ENCODE data around the gene C19orf67. TPM values are rescaled to one million over a fixed set of nuclear protein-coding genes. Genes with fewer than 3 reads are reported as not detected.

The C19orf67 gene
- not detected for total RNA-seq

- DNase-seq (ENCODE audit: low spot score), result no peak
Observed at GRCh38 chr19:14085309-14085995, at the start of gene C19orf67. Gene C19orf67, minus strand, starts transcription at chr19:14085783. Its CDS starts 156 bp downstream, at chr19:14085627.

GRCh38 chr19:14135355-14135754 lies 49.8 kb upstream of the C19orf67 start:
- DNase-seq (ENCODE audit: low spot score), result no peak

DNA sequence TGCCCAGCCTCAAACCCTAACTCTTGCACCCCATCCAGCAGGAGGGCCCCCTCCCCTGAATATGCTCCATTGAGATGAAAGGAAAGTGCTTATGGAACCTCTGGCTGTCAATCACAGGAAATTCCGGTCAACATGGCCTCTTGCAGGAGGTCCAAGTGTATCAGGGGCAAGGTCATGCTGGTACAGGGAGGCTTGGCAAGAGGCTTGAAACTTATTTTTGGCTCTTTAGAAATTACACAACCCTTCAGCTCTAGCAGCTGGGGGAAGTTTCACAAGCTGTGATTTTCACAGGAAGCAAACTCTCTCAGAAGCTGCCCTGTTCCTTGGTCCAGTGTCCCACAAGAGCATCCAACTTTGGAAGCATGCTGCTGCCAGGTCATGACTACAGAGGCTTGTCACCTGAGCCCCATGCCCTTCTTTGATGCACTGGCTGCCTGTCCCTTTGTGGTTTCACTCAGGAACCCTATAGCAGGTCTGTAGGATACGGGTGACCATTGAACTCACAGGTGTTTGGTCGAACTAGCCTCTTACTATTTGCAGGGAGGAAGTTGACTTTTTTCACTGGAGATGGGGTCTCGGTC lies 42.4 kb upstream of the C19orf67 start:
- no peak for DNase-seq (ENCODE audit: low spot score)

DNA sequence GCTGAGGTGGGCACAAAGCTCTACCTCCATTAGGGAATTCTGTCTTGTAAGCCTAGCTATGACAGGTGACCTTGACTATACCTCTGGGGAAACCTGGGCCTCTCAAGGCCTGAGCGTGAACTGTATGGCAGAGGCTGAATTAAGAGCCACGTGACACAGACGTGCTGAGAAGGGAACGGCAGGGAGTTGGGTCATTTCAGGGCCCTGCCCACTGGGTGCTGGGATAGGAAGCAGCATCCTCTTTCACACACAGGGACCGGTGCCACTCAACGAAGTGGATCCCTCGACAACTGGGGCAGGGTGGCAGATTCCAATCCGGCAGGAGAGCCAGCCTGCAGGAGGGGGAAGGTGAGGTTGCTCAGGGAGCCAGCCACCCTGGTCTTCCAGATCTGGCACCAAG lies 41.6 kb upstream of the C19orf67 start:
- DNase-seq (ENCODE audit: low spot score), result no peak

- no peak for DNase-seq (ENCODE audit: low spot score)
Observed at GRCh38 chr19:14122924-14123323, 37.3 kb upstream of the C19orf67 start.

DNA sequence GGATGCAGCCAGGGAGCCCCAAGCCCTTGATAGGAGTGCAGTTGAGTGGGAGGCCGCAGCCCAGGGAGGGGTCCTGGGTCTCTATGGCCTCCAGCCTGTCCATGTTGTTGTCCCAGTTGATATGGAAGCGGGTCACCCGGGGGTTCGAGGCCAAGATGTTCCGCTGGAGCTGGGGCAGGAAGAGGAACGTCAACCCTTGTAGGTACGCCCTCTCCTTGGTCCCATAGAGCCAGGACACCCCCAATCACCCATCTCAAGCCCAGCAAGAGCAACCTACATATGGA lies 34.9 kb upstream of the C19orf67 start:
- no peak for DNase-seq (ENCODE audit: low spot score)

DNA sequence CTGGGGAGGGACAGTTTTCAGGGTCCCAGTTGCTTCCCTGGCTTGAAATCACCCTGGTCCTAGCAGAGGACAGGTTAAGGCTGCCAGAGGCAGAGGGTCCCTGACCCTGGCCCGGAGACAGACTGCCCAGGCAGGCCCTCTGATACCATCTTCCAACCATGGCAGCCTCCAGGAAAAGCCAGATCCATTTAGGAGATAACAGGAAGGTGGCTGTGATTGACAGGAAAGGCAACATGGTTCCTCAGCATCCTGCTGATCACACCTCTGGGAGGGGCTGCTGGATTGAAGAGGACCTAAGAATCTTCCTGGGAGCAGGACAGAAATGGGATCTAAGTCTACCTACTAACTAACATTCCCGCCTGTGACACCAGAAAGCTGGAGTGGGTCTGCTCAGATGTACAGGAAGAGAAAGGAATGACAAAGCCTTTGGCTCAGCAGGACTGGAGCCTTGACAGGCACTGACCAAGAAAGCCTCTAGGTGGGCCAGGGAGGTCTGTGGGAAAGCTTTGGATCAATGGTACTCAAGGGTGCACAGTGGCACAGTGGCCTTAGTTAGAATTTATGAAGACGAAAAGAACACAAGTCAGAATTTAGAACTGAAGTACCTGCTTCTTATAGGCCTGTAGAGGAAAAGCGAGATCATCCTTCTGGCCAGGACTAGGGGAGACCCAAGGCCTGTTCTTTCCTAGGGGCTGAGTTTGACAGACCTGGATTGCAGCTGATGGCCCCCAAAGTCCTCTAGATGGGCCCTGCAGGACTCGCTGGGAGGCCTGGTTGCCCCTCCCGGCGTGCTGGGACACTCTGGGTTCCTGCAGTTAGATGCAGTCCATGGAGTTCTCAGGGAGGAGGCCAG lies 34.3 kb upstream of the C19orf67 start:
- DNase-seq (ENCODE audit: low spot score), result no peak

- no peak for DNase-seq (ENCODE audit: low spot score)
Observed at GRCh38 chr19:14119146-14119545, 33.6 kb upstream of the C19orf67 start.

GRCh38 chr19:14118165-14119051 lies 32.8 kb upstream of the C19orf67 start:
- DNase-seq (ENCODE audit: low spot score), result peak; percentile 83

DNA sequence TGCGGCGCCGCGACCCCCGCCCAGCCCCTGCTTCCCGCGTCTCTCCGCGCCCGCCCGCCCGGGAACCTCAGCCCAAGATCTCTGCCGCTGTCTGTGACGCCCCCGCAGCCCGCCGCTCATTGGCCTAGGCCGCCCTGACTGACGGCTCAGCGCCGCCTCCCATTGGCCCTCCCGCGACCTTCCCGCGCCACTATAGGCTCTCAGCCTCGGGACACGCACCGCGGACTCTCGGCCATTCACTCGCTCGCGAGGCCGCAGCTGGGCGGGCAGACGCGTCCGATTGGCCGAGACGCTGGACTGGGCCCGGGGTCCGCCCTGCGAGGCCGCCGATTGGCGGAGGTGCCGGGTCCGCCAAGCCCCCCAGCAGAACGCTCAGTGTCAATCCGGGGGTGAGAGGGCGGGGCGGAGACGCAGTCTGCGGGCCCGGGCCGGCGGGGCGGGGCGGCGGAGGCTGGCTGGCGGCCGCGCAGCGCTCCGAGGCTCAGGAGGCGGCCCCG lies 32.1 kb upstream of the C19orf67 start, which contains the start of gene PRKACA:
PRKACA (minus strand) TSS at position 95 of the 497 bp plus-strand sequence. CDS start 215 bp downstream, outside the sequence.
- peak; percentile 99 for DNase-seq (ENCODE audit: low spot score)

- no peak for DNase-seq (ENCODE audit: low spot score)
Observed at GRCh38 chr19:14116918-14117578, 31.5 kb upstream of the C19orf67 start.

- no peak for DNase-seq (ENCODE audit: low spot score)
Observed at GRCh38 chr19:14116525-14116917, 30.9 kb upstream of the C19orf67 start.

GRCh38 chr19:14115756-14116155 lies 30.2 kb upstream of the C19orf67 start:
- no peak for DNase-seq (ENCODE audit: low spot score)

GRCh38 chr19:14114854-14115253 lies 29.3 kb upstream of the C19orf67 start:
- no peak for DNase-seq (ENCODE audit: low spot score)

GRCh38 chr19:14114439-14114838 lies 28.9 kb upstream of the C19orf67 start:
- DNase-seq (ENCODE audit: low spot score), result no peak

- DNase-seq (ENCODE audit: low spot score), result no peak
Observed at GRCh38 chr19:14113762-14114414, 28.3 kb upstream of the C19orf67 start.

DNA sequence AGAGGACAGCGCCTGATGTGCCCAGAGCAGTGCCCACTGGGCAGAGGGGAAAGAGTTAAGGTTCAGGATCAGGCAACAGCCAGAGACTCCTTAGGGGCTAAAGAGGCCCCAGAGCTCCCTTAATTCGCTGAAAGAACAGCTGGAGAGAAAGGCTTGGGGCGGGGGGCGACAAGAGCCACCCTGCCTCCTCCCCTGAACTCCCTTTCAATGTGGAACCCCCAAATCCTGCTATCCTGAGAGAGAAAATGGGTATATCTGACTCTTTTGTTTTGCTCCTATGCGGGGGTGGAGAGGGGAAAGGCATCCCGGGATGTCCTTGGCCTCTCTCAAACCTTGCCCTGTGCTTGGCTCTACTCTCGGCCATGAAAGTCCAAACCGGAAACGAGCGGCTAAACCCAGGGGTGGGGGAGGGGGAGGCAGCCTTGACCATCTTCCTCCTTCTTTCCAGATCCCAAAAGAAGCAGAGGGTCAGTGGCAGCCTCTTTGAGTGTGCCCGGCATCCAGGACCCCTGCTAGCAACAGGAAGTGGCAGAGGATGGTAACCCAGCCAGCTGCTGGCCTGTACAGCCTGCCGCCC lies 27.3 kb upstream of the C19orf67 start:
- DNase-seq (ENCODE audit: low spot score), result no peak

- DNase-seq (ENCODE audit: low spot score), result no peak
Observed at GRCh38 chr19:14112051-14112808, 26.6 kb upstream of the C19orf67 start.

GRCh38 chr19:14111486-14111885 lies 25.9 kb upstream of the C19orf67 start:
- no peak for DNase-seq (ENCODE audit: low spot score)

Data from ureter (tissue), 1 donor.